Fibroblast of villous mesenchyme (primary cell): ENCODE measurements around the gene TEX48. TPM values are rescaled to one million over a fixed set of nuclear protein-coding genes. Genes with fewer than 3 reads are reported as not detected.

Experiments used
- DNase-seq: peaks from one replicate; pipeline ENCODE4 v3.0.0-alpha.2; 2010; ENCODE audit warnings: low read depth
- H3K4me3 ChIP-seq: 2 replicates; pipeline ENCODE4 v1.5.1; 2011; ENCODE audit warnings: low read depth, mild to moderate bottlenecking, low read length
- CTCF ChIP-seq: IDR thresholded peaks from 2 replicates; pipeline ENCODE4 v1.5.1; 2012; ENCODE audit warnings: low read depth, mild to moderate bottlenecking, low read length; ENCODE audit not compliant: insufficient read depth
- total RNA-seq: library from RNA; depleted of rRNA; stranded (reverse); fragments of >200 nt; gene quantifications from 2 replicates; pipeline ENCODE4 v1.2.3, GENCODE V29; 2012

TEX48 gene
- total RNA-seq, 1 donor: not detected

- no peak for DNase-seq
- no peak overlapping the region for H3K4me3 ChIP-seq
- TF ChIP-seq CTCF: no peak
Observed at GRCh38 chr9:114682846-114683245, 854 bp upstream of the TEX48 start.

GRCh38 chr9:114680259-114681001 is 1.6 kb downstream of the TEX48 start:
- TF ChIP-seq CTCF: no peak
- H3K4me3 ChIP-seq: no peak overlapping the region
- DNase-seq: no peak

- no peak for TF ChIP-seq CTCF
- no peak overlapping the region for H3K4me3 ChIP-seq
- no peak for DNase-seq
Observed at GRCh38 chr9:114678795-114679194, 3.2 kb downstream of the TEX48 start.

- no peak overlapping the region for H3K4me3 ChIP-seq
- no peak for DNase-seq
- TF ChIP-seq CTCF: no peak
Observed at GRCh38 chr9:114678130-114678529, 3.9 kb downstream of the TEX48 start.

GRCh38 chr9:114677418-114677817 is 4.6 kb downstream of the TEX48 start:
- TF ChIP-seq CTCF: no peak
- no peak overlapping the region for H3K4me3 ChIP-seq
- peak; percentile 100 for DNase-seq

- TF ChIP-seq CTCF: no peak
- no peak for DNase-seq
- no peak overlapping the region for H3K4me3 ChIP-seq
Observed at GRCh38 chr9:114676901-114677300, 5.1 kb downstream of the TEX48 start.

GRCh38 chr9:114674798-114675540 is 7.0 kb downstream of the TEX48 start:
- no peak for TF ChIP-seq CTCF
- H3K4me3 ChIP-seq: no peak overlapping the region
- DNase-seq: no peak
